Stimulated activated CD4-positive, alpha-beta T cell treated with anti-CD3 and anti-CD28 coated beads, Interleukin-15, amount 100 ng/mL, for 48 hours (primary cell): ENCODE measurements around the gene ACAP2.

Experiments used
- DNase-seq, 2 donors: peaks; one replicate each; pipeline ENCODE4 v3.0.0-alpha.2; 2020; ENCODE audit warnings: low read depth in 2 of 2

ACAP2 gene

GRCh38 chr3:195260280-195260905 lies 182.4 kb downstream of the ACAP2 start:
- DNase-seq = no peak

DNA sequence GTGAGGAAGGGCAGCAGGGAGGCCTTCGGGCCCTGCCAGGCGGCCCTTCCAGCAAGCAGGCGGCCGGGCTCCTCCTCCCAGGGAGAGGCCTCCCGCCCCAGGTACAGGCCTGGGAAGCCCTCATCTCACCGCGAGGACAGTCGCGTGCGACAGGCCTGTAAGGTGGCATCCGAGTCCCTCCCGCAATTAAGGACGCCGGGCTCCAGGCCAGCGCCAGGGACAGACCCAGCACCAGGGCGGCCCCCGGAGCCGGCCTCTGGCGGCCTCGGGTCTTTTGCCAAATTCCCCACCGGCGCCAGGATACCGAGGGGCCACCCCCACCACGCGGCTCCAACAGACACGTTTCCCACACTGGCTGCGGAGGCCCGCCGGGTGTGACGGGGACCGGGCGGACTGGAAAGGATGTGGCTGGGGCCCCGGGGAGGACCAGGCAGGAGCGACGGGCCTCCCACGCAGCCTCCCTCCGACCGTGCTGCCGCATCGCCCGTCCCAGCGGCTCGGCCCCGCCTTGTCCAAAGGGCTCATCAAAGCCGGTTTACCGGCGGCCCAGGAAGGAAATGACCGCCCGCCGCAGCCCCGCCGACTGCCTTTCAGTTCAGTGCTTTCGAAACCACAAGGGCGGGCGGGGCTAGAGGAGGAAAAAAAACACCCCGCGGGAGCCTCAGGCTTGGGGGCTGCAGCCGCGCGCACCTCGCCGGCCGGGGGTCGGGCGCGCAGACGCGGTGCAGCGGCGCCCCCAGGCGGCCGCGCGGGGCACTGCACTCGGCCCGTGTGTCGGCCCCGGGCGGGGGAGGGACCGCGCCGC lies 183.1 kb downstream of the ACAP2 start:
- DNase-seq = peak; percentile 72 to 76

DNA sequence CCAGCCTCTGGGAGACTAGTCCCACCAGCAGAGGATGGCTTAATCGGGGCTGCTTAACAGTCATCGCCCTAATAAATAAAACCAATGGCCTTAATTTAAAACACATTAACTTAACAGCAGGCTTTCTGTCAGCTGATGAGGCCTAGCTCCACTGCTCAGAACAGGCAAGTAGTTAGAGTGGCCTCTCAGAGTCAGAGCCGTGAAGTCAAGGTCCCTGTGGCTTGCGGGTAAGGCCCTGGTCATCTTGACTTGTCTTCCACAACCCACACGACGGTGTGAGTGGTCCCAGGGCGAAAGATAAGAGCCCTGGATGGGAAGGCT lies 183.7 kb downstream of the ACAP2 start:
- no peak for DNase-seq

- DNase-seq = no peak
Measured at GRCh38 chr3:195258449-195259153, 184.2 kb downstream of the ACAP2 start.

GRCh38 chr3:195257454-195258448 lies 185.1 kb downstream of the ACAP2 start:
- no peak for DNase-seq

- no peak for DNase-seq
Measured at GRCh38 chr3:195256639-195257453, 186.0 kb downstream of the ACAP2 start.

DNA sequence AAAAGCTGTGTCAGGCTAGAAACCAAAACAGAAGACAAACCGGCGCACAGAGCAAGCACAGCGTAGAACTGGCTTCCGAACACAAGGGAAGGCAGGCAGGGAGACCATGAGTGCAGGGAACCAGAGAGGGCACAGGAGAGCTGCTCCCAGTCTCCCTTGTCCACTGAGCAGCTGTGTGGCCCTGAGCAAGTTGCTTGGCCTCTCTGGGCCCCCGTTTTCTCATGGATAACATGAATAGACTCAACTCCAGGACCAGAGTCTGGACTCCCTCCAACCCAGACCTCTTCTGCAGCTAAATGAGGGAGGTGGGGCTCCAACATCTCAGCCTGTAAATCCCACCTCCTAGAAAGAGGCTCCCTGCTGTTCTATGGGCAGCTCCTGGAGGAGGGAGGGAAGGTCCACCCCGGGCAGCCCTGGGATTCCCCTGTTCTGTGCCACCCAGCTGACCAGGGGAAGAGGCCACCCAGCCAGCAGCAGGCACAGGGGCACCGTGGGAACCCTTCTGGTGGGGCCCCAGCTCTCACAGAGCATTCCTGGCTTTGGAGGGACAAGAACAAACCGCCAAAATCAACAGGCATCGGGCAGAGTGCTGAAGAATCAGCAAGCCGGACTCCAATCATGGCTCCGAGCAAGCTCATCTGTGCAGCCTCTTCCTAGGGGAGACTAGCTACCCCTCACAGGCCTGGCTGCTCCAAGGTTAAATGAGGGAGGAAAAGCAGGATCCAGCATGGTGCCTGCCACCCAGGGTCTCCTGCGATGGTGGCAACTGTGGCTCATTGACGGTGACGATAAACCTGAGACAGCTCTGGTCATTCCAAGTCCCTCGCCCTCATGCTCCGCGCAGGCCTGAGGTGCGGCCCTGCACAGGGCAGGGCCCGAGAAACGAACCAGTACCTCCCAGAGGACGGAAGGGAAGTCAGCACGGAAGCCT lies 187.0 kb downstream of the ACAP2 start:
- no peak for DNase-seq

- DNase-seq = no peak
Measured at GRCh38 chr3:195255176-195255500, 187.7 kb downstream of the ACAP2 start.

DNA sequence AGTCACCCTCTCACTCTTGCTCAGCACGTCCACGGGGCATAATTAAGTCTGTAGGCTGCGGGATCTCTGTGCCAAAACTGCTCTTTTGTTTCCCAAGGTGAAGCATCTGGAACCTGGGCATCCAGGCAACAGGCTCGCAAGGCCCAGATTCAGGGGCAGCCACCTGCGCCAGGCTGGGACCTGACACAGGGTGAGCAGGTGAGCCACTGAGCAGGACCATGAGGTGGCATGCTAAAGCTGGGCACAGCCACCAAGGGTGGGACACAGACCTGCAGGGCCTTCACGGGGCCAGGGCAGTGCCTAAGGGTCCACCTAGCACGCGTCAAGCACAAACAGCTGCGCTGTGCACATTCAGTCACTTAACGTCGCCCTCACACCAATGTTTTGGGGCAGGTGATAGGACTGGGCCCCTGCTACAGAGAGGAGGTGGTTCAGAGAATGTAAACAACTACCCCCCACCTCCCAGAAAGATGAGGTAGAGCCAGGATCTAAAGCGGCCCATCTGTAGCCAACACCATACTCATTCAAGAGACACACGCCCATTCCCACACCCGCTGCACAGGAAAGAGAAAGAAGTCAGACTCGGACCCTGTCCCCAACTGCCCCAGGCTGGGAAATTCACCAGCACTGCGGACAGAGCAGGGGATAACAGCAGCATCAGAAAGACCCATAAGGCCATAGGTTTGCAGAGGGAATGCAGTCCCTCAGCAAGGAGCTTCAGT lies 188.2 kb downstream of the ACAP2 start:
- DNase-seq = no peak

DNA sequence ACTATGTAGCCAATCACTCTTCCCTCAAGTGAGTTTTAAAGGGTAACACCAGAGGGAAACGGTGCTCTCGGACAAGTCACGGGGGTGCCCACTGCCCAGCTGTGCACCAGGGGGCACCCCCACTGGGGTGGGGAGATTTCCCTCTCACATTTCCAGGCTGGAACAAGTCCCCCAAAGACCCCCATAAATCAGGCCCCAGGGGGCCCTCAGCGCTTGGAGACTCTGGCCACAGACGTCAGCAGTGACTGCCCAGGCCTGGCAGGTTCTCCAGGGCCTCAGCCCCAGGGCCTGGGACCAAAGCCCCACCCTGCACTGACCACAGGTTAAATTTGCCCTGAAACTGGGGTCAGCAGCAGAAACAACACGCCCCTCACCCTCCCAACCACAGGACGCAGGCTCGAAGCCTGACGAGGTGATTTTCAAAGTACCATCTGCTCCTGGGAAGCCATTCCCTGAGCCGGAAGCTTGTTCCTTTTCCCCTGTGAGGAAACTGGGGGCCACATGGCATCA lies 188.8 kb downstream of the ACAP2 start:
- DNase-seq = no peak

- no peak for DNase-seq
Measured at GRCh38 chr3:195251336-195252065, 191.3 kb downstream of the ACAP2 start.

DNA sequence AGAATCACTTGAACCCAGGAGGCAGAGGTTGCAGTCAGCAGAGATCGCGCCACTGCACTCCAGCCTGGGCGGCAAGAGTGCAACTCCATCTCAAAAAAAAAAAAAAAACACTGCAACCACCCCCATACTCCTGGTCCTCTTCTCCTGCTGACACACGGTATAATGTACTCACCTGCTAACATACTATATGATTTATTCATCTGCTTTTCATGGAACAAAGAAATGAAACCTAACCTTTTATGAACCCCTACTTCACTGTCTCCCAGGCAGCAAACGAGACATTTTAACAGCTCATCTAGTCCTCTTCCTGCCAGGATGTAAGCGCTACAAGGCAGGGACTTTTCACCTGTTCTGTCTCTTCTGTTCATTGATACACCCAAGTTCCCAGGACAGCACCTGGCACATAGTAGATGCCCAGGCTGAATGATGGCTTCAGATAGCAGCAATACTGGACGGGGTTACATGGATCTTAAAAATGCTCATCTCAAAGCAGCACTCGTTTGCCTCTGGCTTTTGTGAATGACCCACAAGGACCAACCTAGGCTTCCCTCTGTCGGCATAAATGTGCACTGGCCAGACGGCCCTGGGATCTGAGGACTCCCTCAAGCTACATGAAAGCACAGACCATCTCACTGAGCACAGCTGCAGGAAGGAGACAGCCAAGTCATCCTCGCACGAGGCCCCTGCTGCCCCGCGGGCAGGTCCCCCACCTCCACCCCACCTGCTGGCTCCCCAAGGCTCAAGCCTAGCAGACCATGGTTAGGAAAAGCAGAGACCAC lies 192.2 kb downstream of the ACAP2 start:
- no peak for DNase-seq

DNA sequence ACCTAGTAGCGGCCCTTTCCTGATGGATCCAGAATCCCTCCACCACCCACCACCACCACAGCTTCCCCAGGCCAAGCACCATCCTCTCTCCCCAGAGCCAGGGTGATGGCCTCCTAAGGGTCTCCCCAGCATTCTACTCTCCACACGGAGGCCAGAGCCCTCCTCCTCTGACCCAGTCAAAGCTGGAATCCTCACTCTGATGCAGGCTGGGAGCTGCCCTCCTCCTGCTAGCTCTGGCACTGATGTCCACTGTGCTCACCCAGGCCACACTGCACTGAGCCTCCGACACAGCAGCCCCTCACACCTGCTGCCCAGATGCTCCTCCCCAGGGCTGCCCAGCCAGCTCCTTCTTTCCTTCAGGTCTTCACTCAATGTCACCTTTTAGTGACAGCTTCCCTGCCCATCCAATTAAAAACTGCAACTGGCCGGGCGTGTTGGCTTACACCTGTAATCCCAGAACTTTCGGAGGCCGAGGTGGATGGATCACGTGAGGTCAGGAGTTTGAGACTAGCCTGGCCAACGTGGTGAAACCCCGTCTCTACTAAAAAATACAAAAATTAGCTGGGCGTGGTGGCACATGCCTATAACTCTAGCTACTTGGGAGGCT lies 192.9 kb downstream of the ACAP2 start:
- no peak for DNase-seq

GRCh38 chr3:195249057-195249770 lies 193.6 kb downstream of the ACAP2 start:
- no peak for DNase-seq

GRCh38 chr3:195248281-195248680 lies 194.5 kb downstream of the ACAP2 start:
- no peak for DNase-seq

- DNase-seq = no peak
Measured at GRCh38 chr3:195247863-195248189, 195.0 kb downstream of the ACAP2 start.
